Inflammatory macrophage (primary cell): ENCODE results near the gene IL16.

Experiments
- DNase-seq, 2 donors: peaks; one replicate each; pipeline ENCODE4 v3.0.0-alpha.2; 2020 to 2022

Gene IL16

DNA sequence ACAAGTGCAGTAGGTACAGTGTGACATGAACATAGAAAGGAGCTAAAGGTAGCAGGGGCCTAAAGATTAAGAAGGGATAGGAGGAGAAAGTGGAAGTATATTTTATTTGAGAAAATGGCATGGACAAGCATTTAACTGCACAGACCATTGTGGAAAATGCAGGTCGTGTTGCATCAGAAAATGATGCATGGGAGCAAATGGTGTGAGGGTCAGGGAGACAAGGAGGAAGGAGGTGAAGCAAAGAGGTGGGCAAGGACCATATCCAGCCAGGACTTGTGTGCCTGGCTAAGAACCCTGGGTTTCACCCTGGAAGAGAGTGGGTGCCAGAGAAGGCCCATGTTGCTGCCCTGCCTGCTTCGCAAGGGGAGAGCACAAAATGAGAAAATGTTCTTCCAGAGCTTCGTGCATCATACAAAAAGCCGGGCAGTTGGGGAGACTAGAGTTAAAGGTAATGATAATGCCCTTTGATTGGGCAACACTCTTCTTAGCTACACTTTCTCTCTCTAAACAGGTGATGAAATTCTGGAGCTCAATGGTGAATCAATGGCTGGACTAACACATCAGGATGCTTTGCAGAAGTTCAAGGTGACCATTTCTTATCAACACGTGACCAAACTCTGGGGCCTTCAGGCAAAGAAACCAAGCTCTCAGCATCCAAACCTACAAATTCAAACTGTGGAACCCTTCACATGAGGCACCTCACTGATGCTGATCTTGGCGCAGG lies 81.8 kb downstream of the IL16 start:
- no peak for DNase-seq

DNA sequence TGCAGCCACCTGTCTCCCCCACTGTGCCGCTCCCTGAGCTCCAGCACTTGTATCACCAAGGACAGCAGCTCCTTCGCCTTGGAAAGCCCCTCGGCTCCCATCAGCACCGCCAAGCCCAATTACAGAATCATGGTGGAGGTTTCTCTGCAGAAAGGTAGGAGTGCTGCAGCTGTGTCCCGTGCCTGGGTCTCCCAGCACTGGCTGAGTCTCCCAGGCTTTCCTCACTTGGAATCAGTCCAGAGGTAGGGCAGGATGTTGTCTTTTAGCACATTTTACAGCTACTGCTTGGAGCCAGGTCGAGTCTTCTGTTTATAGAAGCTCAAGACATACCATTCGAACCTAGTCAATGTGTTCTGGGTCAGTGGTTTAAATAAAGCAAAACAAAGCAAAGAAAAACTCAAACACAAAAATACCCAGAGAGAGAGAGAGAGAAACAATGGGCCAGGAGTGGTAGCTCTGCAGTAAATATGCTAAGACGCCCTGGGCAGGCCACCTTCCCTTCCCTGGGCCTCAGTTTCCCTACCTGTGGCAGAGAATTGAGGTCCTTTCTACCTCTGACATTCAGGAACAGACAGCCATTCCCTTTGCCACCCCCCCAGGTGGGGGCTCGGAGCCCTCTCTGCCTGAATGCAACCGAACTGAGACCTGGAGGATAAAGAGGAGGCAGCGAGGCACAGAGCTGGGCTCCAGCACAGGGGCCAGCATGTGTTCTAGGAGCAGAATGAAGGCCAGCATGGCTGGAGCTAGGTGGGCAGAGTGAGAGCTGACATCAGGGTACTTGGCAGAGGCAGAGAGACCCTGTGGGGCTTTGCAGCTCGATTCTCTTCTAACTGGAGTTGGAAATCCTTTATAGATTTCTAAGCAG lies 83.2 kb downstream of the IL16 start:
- no peak for DNase-seq

DNA sequence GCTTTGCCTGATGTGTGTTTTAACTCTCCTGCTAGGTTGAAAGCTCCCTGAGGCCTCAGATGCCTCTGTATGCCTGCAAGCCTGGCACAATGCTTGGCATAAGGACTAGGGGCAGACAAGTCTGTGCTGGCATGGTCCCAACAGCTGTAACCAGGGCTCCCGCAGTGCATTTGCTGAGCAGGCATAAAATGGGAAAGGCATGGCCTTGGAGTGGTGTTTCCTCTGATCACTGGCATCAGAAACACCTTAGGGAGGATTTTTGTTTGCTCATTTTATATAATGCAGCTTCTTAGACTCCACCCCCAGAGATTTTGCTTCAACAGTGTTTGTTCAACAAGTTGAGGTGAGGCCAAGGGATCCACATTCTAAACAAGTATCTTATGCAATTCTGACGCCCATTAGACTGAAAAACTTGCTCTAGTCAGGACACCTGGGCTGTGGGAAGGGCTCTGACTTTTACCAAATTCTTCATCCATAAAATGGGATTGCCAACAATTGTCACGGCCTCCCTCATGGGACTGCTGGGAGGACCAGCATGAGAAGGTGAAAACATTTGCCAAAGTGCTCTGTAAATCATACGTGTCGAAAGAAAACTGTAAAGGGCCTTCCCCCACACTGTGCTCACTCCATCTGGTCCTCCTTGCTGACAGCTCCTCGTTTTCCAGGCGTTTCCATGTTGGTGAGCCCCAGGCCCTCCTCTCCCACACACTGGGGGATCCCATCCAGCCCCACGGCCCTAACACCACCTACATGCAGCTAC lies 84.2 kb downstream of the IL16 start:
- no peak for DNase-seq

DNA sequence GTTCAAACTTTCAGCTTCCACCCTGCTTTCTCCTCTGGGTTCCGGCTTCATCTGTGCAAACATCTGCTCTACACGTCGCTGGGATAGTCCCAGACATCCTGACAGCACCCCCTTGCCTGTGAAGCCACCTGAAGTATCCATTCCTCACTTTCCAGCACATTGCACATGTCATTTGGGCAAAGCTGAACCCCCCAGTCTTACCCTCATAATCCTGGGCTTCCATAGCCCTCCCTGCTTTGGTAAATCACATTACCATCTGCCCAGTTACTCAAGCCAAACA lies 84.7 kb downstream of the IL16 start:
- DNase-seq = no peak

DNA sequence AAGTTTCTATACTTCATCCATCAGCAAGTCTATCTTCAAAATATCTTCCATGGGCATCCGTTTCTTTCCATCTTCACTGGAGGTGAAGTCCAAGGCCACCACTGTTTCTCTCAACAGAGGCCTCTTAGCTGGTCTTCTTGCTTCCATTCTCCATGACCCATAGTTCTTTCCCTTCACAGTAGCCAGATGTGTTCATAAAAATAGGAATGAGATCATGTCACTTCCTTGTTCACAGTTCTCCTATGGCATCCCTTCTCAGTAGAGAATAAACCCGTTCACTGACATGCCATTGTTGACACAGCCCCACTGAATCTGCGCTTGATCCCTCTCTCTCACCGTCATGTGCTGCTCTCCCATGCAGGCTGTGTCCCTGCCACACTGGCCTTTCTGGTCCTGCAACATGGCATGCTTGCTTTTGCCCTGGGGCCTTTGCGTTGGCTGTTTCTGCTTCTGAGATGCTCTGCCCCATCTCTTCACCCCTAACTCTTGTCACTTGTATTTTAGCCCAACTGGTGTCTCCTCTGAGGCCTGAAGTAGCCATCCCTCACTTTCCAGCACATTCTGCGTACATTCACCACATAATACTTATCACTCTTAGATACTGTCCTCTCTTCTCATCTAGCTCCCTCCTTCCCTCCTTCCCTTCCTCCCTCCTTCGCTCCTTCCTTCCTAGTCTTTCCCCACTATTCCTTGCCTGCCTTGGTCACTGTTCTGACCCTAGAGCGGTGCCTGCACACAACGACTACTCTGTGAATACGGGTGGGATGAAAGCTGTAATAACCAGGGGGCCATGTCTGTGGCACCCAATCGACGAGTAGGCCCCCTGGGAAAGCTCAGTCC lies 85.3 kb downstream of the IL16 start:
- peak in 1 of 2 donors; percentile 26 for DNase-seq

DNA sequence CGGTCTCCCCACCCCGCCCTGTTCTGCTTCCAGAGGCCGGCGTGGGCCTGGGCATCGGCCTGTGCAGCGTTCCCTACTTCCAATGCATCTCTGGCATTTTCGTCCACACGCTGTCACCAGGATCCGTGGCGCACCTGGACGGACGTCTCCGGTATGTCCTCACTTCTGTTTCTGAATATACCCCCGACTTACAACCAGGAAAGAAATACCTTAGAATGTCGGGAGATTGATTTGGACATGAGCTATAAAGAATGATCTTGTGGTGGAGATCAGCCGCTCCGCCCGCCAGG lies 85.9 kb downstream of the IL16 start:
- no peak for DNase-seq

DNA sequence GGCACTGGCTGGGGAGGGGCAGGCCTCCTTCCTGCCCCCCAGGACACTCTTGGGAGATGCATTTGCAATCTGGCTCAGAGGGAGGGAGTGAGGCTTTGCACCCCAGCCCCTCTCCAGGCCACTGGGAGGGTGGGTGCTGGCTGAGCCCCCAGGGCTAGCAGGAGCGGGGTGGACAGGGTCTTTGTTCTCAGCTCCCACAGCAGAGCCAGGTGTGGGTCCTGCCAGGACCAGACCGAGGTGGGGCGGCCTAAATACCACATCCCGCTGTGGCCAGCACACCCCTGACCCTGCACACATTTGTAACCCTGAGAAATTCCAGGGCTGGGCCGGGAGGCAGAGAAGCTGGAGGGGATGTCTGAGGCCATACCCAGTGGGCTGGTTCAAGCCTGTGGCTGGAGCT lies 86.2 kb downstream of the IL16 start:
- DNase-seq = no peak

DNA sequence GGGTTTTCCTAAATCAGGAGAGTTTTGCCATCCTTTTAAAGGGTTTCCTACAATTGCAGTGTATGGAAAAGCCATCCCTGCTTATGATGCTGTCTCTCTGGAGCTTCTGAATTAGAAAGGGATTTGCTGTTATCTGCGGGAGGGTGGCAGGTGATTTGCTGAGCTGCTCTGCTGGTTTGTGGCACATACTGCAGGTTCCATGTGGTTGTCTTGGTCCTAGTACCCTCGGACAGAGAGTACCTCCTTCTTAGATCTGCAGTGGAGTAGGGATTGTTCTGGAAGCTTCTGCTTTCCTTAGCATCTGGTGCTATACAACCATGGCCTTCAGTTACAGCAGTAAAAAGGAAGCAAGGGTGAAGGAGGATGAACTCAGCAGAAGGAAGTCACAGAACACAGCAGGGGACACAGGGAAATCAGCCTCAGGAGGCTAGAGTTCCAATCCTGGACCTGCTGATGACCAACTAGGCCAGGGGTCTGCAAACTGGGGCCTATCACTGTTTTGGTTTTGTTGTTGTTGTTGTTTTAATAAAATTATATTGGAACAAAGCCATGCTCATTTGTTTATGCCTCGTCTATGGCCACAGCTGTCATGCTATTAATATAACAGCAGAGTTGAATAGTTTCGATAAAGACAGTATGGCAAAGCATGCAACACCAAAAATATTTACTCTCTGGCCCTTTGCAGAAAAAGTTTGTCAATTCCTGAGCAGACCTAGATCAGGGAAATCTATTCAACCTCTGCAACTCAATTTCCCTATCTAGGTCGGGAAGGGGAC lies 87.8 kb downstream of the IL16 start:
- peak; percentile 56 to 63 for DNase-seq

DNA sequence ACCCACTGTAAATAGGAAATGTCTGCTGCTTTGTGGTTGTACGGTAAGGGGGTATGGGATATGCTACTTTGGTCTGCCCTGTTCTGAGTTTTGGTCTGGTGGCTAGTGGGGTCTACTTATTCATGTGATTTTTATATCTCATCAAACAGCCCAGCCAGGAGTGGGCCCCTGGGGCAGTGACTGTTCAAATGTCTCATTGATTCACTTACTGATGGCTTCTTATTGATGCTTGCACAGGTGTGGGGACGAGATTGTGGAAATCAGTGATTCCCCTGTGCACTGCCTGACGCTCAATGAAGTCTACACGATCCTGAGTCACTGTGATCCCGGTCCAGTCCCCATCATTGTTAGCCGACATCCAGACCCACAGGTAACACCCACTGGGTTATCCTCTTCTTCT lies 88.8 kb downstream of the IL16 start:
- no peak for DNase-seq

DNA sequence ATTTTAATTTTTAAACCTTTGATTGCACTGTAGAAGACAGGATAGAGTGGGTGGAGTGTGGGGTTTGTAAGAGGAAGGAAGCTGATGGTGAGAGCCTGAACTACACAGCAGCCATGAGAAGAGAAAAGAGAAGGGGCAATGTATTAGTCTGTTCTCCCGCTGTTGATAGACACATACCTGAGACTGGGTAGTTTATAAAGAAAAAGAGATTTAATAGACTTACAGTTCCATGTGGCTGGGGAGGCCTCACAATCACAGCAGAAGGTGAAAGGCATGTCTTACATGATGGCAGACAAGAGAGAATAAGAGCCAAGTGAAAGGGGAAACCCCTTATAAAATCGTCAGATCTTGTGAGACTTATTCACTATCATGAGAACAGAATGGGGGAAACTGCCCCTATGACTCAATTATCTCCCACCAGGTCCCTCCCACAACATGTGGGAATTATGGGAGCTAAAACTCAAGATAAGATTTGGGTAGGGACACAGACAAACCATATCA lies 90.0 kb downstream of the IL16 start:
- peak; percentile 80 for DNase-seq

DNA sequence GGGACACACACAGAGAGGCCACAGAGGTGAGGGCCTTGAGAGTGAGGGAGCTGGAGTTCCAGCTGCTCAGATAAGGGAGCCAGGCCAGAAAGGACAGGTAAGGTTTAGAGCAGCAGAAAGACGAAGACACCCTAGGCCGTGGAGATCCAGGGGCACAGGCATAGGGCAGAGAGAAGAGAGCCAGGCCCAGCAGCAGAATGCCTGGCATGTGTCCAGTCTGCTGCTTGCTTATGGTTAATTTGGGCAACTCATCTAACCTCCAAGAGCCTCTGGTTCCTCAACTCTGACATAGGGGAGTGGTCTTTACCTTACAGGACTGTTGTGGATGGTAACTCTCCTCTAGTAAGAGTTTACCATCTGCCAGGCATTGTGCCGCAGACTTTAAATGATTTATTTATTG lies 91.4 kb downstream of the IL16 start:
- no peak for DNase-seq

DNA sequence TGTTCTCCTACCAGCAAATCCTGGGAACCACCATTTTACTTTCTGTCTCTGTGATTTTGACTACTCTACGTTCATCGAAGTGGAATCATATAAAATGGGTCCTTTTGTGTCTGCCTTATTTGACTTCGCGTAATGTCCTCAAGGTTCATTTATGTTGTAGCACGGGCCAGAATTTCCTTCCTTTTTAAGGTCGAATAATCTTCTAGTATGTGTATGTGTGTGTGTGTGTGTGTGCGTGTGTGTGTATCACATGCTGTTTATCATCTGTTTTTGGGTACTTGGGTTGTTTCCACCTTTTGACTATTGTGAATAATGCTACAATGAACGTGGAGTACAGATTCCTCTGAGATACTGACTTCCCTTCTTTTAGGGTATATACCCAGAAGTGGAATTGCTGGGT lies 91.9 kb downstream of the IL16 start:
- DNase-seq = no peak

DNA sequence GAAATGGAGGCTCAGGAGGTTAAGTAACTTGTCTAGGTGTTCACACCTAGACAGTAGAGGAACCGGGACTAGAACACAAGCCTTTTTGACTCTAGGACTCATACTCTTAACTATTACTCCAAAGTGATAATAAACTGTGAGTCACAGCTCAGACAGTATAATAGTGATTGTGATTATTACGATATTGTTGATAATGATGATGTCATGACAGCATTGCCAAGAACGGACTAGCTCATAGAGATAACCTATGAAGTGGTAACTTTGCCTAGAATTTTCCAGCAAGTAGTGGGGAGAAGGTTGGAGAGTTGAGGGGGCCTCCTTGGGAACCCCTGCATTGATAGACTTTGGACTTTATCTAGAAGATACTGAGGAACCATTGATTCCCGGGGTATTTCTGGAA lies 93.2 kb downstream of the IL16 start:
- DNase-seq = no peak

DNA sequence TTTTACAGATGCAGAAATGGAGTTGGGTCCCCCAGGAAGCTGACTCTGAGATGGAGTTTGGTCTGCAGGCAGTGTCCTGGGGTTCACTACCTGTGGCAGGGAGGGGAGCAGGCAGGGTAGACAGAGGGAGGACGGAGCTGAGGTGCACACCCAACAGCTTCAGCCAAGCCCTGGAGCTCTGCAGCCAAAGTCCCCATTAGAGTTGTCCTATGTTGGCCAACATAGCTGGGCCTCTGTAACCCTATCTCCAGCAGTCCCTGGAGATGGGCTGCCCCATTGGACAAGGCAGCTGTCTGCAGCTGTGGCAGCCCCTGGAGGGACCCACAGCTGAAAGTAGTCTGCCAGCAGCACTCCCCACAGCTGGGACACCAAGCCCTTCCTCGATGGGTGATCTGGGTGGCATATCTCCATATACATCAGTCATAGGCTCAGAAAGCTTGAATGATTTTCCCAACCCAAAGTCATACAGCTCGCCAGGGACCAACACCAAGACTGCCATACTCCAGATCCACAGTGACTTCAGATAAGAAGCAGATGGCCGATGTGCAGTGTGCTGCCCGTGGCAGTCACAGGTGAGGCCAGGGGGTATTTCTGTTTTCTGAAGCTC lies 95.3 kb downstream of the IL16 start:
- no peak for DNase-seq

DNA sequence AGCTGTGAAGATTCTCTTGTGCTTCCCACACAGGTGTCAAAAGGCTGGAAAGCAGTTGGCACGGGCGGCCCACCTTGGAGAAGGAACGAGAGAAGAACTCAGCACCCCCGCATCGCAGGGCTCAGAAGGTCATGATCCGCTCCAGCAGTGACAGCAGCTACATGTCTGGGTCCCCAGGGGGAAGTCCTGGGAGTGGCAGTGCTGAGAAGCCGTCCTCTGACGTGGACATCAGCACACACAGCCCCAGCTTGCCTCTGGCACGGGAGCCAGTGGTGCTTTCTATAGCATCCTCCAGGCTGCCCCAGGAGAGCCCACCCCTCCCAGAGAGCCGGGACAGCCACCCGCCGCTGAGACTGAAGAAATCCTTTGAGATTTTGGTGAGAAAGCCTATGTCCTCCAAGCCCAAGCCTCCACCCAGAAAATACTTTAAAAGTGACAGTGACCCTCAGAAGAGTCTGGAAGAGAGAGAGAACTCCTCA lies 95.9 kb downstream of the IL16 start:
- peak in 1 of 2 donors; percentile 18 for DNase-seq

DNA sequence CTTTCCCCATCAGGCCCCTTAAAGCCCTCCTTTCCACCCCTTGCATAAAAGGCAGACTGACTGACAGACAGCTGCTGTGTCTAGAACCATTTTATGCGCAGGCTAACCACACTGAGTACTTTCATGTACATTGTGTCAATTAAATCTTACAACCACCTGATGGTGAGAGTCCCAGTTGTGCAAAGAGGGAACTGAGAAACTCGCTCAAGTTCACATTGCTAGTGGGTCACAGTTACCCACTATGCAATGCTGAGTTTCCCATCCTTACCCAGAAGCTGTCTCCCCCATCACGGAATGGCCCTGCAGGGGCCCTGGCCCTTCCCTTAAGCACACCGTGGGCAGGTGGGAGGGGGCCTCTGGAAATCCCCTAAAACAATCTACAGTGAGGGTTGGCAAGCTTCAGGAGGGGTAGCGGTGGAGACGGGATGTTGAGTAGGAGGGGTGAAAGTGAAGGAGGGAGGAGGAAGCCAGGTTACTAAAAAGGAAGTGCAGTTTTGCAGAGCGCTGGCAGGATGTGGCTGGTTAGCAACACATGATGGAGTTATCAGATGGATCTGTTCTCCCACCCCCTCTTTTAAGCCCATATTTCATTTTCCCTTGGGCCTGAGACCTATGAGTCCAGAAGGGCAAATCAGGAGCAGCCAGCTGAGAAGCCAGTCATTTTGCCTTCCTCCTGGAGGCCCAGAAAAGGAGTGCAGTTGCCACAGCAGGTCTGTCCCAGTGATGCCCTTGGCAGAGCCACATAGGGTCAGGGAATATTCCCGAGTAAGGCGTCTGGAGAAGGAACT lies 97.2 kb downstream of the IL16 start:
- peak; percentile 56 to 68 for DNase-seq

DNA sequence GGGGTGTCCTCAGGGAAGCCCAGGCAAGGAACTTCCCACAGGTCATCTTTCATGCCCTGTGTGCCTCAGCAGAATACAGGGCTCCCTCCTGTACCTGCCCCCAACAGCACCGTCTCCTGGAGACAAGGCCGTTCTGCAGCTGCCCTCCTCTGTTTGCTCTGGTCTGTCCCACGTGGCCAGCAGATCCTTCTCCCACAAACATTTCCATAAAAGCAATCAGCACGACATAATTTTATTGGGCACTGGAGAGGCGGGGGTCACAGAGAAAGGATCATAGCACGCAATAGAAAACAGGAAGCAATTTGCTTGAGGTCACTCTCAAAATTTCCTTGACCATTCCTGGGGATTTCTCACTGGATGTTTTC lies 97.8 kb downstream of the IL16 start:
- no peak for DNase-seq

DNA sequence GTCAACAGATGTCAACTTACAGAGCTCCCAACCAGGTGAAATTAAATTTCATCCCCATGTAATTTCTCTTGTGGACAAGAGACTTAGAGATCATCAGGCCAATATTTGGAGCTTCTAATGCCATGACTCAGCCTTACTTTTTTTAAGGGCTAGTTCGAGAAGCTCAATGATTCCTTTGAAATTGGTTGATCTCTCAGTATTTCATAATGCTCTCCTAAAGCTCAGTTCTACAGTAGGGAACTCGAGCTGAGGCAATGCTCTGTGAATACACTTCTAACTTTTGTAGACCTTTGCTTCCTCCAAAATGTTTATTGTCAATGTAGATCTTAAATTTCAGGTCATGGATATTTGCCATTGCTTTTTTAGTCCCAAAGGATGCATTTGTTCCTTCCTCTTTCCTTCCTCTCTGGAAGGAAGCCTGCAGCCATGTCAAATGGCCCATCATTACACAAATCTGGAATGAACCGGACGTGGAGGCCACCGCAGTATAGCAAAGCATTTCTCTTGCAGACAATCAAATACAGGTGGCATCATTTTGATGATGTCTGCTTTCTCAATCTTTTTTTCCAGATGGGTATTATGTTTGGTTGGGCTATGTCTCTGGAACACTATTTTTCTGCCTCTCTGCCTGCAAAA lies 98.9 kb downstream of the IL16 start:
- peak; percentile 42 to 58 for DNase-seq

DNA sequence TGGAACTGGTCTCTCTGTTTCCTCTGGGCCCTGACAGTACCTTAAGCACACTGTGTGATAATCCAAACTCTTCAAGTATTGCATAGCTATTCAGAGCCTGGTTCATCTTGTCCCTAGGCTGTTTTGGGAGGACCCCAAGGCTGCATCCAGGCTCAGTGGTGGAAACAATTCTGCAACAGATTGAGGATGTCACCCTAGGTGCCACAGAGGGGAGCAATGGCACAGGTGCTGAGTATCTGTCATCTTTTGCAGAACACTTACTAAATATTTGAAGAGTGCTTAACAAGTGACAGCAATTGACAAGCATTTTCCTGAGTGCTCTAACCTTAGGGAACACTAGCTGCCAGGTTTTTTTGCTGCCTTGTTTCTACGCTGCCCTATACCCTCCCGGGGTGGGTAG lies 99.5 kb downstream of the IL16 start:
- DNase-seq = no peak

DNA sequence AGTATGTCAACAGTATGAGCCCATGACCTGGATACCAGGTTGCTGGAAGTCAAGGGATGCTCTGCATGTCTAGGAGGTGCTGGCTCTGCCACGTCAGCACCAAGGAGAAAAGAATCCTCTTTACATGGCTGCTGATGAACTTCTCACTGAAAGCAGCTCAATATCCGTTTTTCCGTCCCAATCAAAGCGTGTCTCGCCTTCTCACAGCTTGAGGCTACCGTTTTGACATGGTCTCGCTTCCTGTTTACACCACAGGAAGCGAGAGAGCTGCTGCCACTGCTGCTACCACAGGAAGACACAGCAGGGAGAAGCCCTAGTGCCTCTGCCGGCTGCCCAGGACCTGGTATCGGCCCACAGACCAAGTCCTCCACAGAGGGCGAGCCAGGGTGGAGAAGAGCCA lies 100.0 kb downstream of the IL16 start:
- DNase-seq = peak; percentile 92 to 94
